Astrocyte of the spinal cord (primary cell): Measurements from ENCODE around the gene MST1R.

Source experiments
- DNase-seq: peaks from one replicate; pipeline ENCODE4 v3.0.0; 2011; ENCODE audit warnings: low read depth, low spot score
- H3K4me3 ChIP-seq: 2 replicates; pipeline ENCODE4 v1.5.1; 2011; ENCODE audit warnings: low read depth, mild to moderate bottlenecking, low read length, moderate library complexity
- in situ Hi-C: cut with HindIII; loops from 2 replicates; pipeline ENCODE4 v1.10.0; 2017; ENCODE audit warnings: low sequenced_read_pairs
- TF ChIP-seq, protein P1 (sequence below): IDR thresholded peaks from 2 replicates; pipeline ENCODE4 v1.5.1; 2012; ENCODE audit warnings: low read depth, mild to moderate bottlenecking, low read length, inconsistent platforms

Gene MST1R

DNA sequence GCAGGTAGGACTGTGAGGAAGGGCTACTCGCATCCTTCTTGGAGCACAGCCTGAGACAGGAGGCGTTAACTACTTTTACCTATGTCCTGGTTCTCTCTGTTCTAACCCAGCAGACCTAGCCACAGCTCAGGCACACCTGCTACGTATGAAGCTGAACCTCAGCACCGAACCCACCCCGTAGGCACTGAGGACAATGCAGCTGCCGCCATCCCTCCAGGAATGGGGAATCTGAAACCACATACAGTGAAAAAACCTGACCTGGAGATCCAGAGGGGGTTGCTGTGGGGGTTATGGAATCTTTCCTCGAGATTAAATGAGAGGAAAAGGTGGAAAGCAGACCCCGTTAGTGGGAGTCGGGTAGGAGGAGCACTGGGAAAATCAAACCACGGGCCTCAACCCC is 14.4 kb downstream of the MST1R start:
- no peak overlapping the region for H3K4me3 ChIP-seq
- DNase-seq, result no peak
- TF ChIP-seq, protein P1, sequence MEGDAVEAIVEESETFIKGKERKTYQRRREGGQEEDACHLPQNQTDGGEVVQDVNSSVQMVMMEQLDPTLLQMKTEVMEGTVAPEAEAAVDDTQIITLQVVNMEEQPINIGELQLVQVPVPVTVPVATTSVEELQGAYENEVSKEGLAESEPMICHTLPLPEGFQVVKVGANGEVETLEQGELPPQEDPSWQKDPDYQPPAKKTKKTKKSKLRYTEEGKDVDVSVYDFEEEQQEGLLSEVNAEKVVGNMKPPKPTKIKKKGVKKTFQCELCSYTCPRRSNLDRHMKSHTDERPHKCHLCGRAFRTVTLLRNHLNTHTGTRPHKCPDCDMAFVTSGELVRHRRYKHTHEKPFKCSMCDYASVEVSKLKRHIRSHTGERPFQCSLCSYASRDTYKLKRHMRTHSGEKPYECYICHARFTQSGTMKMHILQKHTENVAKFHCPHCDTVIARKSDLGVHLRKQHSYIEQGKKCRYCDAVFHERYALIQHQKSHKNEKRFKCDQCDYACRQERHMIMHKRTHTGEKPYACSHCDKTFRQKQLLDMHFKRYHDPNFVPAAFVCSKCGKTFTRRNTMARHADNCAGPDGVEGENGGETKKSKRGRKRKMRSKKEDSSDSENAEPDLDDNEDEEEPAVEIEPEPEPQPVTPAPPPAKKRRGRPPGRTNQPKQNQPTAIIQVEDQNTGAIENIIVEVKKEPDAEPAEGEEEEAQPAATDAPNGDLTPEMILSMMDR, result no peak
- in situ Hi-C loops, result no loop called here

GRCh38 chr3:49886922-49887265 is 16.8 kb downstream of the MST1R start:
- no peak overlapping the region for H3K4me3 ChIP-seq
- in situ Hi-C loops, result no loop called here
- TF ChIP-seq, protein P1, result no peak
- DNase-seq, result no peak

- no peak for DNase-seq
- in situ Hi-C loops, result no loop called here
- TF ChIP-seq, protein P1, result no peak
- H3K4me3 ChIP-seq, result no peak overlapping the region
Measured at GRCh38 chr3:49883998-49884397, 19.7 kb downstream of the MST1R start.

DNA sequence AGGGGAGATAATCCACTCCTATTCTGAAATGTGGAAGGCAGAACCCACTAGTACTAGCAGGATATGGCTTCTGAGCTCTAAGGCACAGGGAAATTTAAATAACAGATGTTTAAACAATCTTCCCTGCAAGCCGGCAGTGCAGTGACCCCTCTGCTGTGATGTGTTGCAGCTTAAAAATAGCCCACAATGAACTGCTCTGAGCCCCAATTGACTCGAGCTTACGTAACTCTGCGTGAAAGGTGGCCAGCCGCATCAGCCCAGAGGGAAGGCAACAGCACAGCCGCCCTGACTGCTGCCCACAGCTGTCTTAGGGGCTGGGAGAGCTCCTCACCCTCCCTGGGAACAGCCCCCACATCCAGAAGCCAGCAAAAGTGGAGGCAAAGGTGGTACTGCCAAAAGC is 21.5 kb downstream of the MST1R start:
- in situ Hi-C loops, result no loop called here
- no peak overlapping the region for H3K4me3 ChIP-seq
- TF ChIP-seq, protein P1, result no peak
- no peak for DNase-seq

DNA sequence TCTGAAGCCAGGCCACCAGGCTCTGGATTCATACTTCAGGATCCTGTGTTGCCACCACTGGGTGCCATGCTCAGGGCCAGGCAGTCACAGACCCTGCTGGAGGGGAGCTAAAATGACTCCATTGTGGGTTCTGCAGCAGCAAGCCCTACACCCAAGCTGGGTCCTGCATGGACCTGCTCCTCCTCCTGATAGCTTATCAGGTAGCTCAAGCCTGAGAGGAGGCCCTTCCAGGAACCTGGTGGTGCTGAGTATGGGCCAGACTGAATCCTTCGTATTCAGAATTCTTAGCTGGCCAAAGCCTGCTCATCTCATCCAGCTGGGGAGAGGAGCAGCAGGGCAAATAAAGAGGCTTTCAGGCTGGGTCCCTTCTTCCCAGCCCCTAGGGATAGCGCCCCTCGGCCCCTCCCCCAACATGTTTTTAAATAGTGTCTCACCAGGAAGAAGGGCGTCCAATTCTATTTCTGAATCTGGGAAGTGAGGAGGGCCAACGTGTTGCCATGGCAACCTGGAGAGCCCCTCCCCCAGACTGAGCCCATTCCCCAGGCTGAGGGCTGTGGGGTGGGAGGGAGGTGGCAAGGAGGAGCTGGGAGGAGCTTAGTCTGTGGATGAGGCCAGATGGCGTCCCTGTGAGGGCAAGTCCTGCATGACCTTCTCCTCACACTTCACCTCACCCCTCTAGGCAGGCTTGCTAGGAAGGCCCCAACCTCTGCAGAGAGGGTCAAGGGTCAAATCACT is 22.9 kb downstream of the MST1R start:
- no peak overlapping the region for H3K4me3 ChIP-seq
- TF ChIP-seq, protein P1, result no peak
- no peak for DNase-seq
- in situ Hi-C loops, result no loop called here

- DNase-seq, result no peak
- in situ Hi-C loops, result no loop called here
- TF ChIP-seq, protein P1, result no peak
Measured at GRCh38 chr3:49879721-49880120, 24.0 kb downstream of the MST1R start.

GRCh38 chr3:49878686-49879085 is 25.0 kb downstream of the MST1R start:
- in situ Hi-C loops, result no loop called here
- TF ChIP-seq, protein P1, result no peak
- no peak for DNase-seq
- no peak overlapping the region for H3K4me3 ChIP-seq

More at GRCh38 chr3:49879721-49880120, 24.0 kb downstream of the MST1R start:
- no peak overlapping the region for H3K4me3 ChIP-seq
